ENCODE results near the gene GABRB1.

Gene GABRB1

DNA sequence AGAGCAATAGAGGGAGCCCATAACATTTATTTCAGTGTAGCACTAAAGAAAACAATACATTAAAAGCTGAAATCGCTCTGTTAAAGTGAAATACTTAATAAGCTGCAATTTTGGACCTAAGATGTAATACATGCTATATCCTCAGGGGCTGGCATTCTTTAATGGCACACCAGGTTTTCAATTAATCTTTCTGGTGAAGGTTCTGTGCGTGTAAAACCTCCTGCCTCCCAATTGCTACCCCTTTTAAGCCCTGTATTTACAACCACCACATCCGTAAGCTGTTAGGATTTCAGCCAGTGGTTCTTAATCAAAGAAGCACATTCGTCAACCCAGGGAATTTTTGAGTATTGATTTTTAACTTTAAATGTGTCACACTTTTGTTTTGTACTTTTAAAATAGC, 439.7 kb downstream of the GABRB1 start:
- DNase-seq, result no peak
- no peaks in the 10 kb centered on the region for H3K27me3 ChIP-seq (ENCODE audit: insufficient read depth, low read length)
- H2BK120ac ChIP-seq (ENCODE audit: insufficient read depth, low read length, poor library complexity), result peak overlapping the region; percentile 98
- no peak overlapping the region for H4K8ac ChIP-seq (ENCODE audit: low read depth, low read length)
- no peaks in the 10 kb centered on the region for H3K36me3 ChIP-seq (ENCODE audit: control insufficient read depth in 1 of 2, insufficient read depth in 2 of 2, low read length in 2 of 2)
- no peak overlapping the region for H2BK12ac ChIP-seq (ENCODE audit: low read length)
- no peak overlapping the region for H3K4me3 ChIP-seq (ENCODE audit: low read depth, low read length)
- no peak overlapping the region for H2AK5ac ChIP-seq (ENCODE audit: low read length)
- no peak overlapping the region for H3K9ac ChIP-seq (ENCODE audit: low read length)
- H4K12ac ChIP-seq (ENCODE audit: low read depth, low read length), result no peak overlapping the region
- peaks cover 21% of the 10 kb centered on the region for H3K79me1 ChIP-seq (ENCODE audit: low read length)
- peak overlapping the region; percentile 65 for H4K91ac ChIP-seq (ENCODE audit: low read depth, low read length)
- no peak overlapping the region for H3K23ac ChIP-seq (ENCODE audit: low read length)
- H2BK5ac ChIP-seq (ENCODE audit: low read depth, low read length, poor library complexity), result peak overlapping the region; percentile 93
- no peak overlapping the region for H3K18ac ChIP-seq (ENCODE audit: low read length)
- H3K4me2 ChIP-seq (ENCODE audit: low read length), result no peak overlapping the region
- no CpG with 5 or more reads among the region's 4 CpGs for WGBS (ENCODE audit: extremely low coverage, insufficient coverage, insufficient read length)
- H3K27ac ChIP-seq (ENCODE audit: low read depth, low read length), result peak overlapping the region; percentile 81
- H3K4me1 ChIP-seq (ENCODE audit: control insufficient read depth in 1 of 2, insufficient read depth in 2 of 2, low read length in 2 of 2), result peaks cover 5 to 8% of the 10 kb centered on the region in 2 experiments
- H3K4ac ChIP-seq (ENCODE audit: low read depth, low read length), result no peak overlapping the region
- H3K14ac ChIP-seq (ENCODE audit: low read length), result peak overlapping the region; percentile 96
- H3K79me2 ChIP-seq (ENCODE audit: control insufficient read depth, insufficient read depth, low read length, poor library complexity), result no peaks in the 10 kb centered on the region
- H3K9me3 ChIP-seq (ENCODE audit: insufficient read depth, low read depth, low read length), result no peaks in the 10 kb centered on the region
- no peak overlapping the region for H2AFZ ChIP-seq (ENCODE audit: insufficient read depth, low read length, poor library complexity)

GRCh38 chr4:47471591-47471990, 440.2 kb downstream of the GABRB1 start:
- Histone ChIP-seq H3K18ac (ENCODE audit: low read length) (no peak overlapping the region), H3K27me3 (ENCODE audit: insufficient read depth, low read length) (no peaks in the 10 kb centered on the region), H2BK120ac (ENCODE audit: insufficient read depth, low read length, poor library complexity) (peak overlapping the region; percentile 74), H3K4me2 (ENCODE audit: low read length) (no peak overlapping the region), H3K9me3 (ENCODE audit: insufficient read depth, low read depth, low read length) (no peaks in the 10 kb centered on the region), H2BK12ac (ENCODE audit: low read length) (no peak overlapping the region), H4K8ac (ENCODE audit: low read depth, low read length) (no peak overlapping the region), H3K4ac (ENCODE audit: low read depth, low read length) (no peak overlapping the region), H3K14ac (ENCODE audit: low read length) (peak overlapping the region; percentile 49), H4K91ac (ENCODE audit: low read depth, low read length) (peak overlapping the region; percentile 43), H2AK5ac (ENCODE audit: low read length) (no peak overlapping the region), H3K79me2 (ENCODE audit: control insufficient read depth, insufficient read depth, low read length, poor library complexity) (no peaks in the 10 kb centered on the region), H3K36me3 (ENCODE audit: control insufficient read depth in 1 of 2, insufficient read depth in 2 of 2, low read length in 2 of 2) (no peaks in the 10 kb centered on the region), H3K27ac (ENCODE audit: low read depth, low read length) (peak overlapping the region; percentile 87), H3K4me3 (ENCODE audit: low read depth, low read length) (no peak overlapping the region), H3K23ac (ENCODE audit: low read length) (no peak overlapping the region), H2AFZ (ENCODE audit: insufficient read depth, low read length, poor library complexity) (no peak overlapping the region), H4K12ac (ENCODE audit: low read depth, low read length) (no peak overlapping the region), H3K4me1 (ENCODE audit: control insufficient read depth in 1 of 2, insufficient read depth in 2 of 2, low read length in 2 of 2) (peaks cover 5% of the 10 kb centered on the region in 2 experiments), H3K9ac (ENCODE audit: low read length) (no peak overlapping the region), H2BK5ac (ENCODE audit: low read depth, low read length, poor library complexity) (peak overlapping the region; percentile 97), H3K79me1 (ENCODE audit: low read length) (peaks cover 21% of the 10 kb centered on the region)
- DNase-seq, result peak; percentile 56 to 94
- no CpG with 5 or more reads among the region's 2 CpGs for WGBS (ENCODE audit: extremely low coverage, insufficient coverage, insufficient read length)

DNA sequence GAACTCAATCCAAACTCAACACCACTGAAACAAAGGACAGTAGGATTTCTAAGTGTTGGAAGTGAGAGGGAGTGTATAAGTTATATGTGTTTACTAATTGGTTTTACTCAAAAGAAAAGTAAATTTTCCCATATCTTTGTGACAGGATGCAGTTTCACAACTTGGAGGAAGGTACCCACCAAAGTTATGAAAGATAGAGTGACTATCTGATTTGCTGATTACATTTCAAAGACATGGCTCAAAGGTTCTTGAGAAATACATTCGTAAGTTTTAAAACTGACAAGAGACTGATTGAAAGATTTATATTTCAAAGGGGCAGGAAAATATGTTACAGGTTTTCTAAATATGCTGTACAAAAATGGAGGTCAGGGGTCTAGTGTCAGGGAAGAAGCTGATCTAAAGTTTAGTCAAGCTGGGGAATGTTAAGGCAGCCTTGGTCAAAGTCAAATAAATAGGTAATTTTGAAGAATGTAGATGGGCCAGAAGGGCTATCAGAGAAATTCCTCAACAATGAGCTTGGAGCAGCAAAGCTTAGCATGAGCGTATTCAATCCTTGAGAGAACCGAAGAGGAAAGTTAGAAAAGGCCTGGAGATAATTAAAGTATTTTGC, 441.9 kb downstream of the GABRB1 start:
- no peak overlapping the region for H3K4me3 ChIP-seq (ENCODE audit: low read depth, low read length)
- no peak overlapping the region for H3K14ac ChIP-seq (ENCODE audit: low read length)
- H3K9ac ChIP-seq (ENCODE audit: low read length), result no peak overlapping the region
- H4K8ac ChIP-seq (ENCODE audit: low read depth, low read length), result no peak overlapping the region
- no peaks in the 10 kb centered on the region for H3K9me3 ChIP-seq (ENCODE audit: insufficient read depth, low read depth, low read length)
- H3K27ac ChIP-seq (ENCODE audit: low read depth, low read length), result peak overlapping the region; percentile 33
- H3K79me2 ChIP-seq (ENCODE audit: control insufficient read depth, insufficient read depth, low read length, poor library complexity), result no peaks in the 10 kb centered on the region
- H3K27me3 ChIP-seq (ENCODE audit: insufficient read depth, low read length), result no peaks in the 10 kb centered on the region
- no peak overlapping the region for H4K91ac ChIP-seq (ENCODE audit: low read depth, low read length)
- no peak overlapping the region for H3K23ac ChIP-seq (ENCODE audit: low read length)
- no peak overlapping the region for H2AK5ac ChIP-seq (ENCODE audit: low read length)
- peaks cover 17% of the 10 kb centered on the region for H3K79me1 ChIP-seq (ENCODE audit: low read length)
- no peak overlapping the region for H2AFZ ChIP-seq (ENCODE audit: insufficient read depth, low read length, poor library complexity)
- no peak overlapping the region for H2BK12ac ChIP-seq (ENCODE audit: low read length)
- peaks cover 5% of the 10 kb centered on the region in 2 experiments for H3K4me1 ChIP-seq (ENCODE audit: control insufficient read depth in 1 of 2, insufficient read depth in 2 of 2, low read length in 2 of 2)
- no peak overlapping the region for H2BK120ac ChIP-seq (ENCODE audit: insufficient read depth, low read length, poor library complexity)
- DNase-seq, result peak; percentile 48 to 92
- H3K36me3 ChIP-seq (ENCODE audit: control insufficient read depth in 1 of 2, insufficient read depth in 2 of 2, low read length in 2 of 2), result no peaks in the 10 kb centered on the region
- no peak overlapping the region for H3K18ac ChIP-seq (ENCODE audit: low read length)
- no peak overlapping the region for H3K4ac ChIP-seq (ENCODE audit: low read depth, low read length)
- no peak overlapping the region for H2BK5ac ChIP-seq (ENCODE audit: low read depth, low read length, poor library complexity)
- H3K4me2 ChIP-seq (ENCODE audit: low read length), result no peak overlapping the region
- no peak overlapping the region for H4K12ac ChIP-seq (ENCODE audit: low read depth, low read length)
- WGBS (ENCODE audit: extremely low coverage, insufficient coverage, insufficient read length), result no CpG with 5 or more reads among the region's 3 CpGs

GRCh38 chr4:47474799-47475198, 443.4 kb downstream of the GABRB1 start:
- no CpG with 5 or more reads among the region's 4 CpGs for WGBS (ENCODE audit: extremely low coverage, insufficient coverage, insufficient read length)
- Histone ChIP-seq H3K36me3 (ENCODE audit: control insufficient read depth in 1 of 2, insufficient read depth in 2 of 2, low read length in 2 of 2) (no peaks in the 10 kb centered on the region), H4K8ac (ENCODE audit: low read depth, low read length) (no peak overlapping the region), H3K9me3 (ENCODE audit: insufficient read depth, low read depth, low read length) (no peaks in the 10 kb centered on the region), H3K27me3 (ENCODE audit: insufficient read depth, low read length) (no peaks in the 10 kb centered on the region), H2BK5ac (ENCODE audit: low read depth, low read length, poor library complexity) (no peak overlapping the region), H3K18ac (ENCODE audit: low read length) (no peak overlapping the region), H4K91ac (ENCODE audit: low read depth, low read length) (no peak overlapping the region), H3K4me3 (ENCODE audit: low read depth, low read length) (no peak overlapping the region), H3K4ac (ENCODE audit: low read depth, low read length) (no peak overlapping the region), H3K23ac (ENCODE audit: low read length) (no peak overlapping the region), H4K12ac (ENCODE audit: low read depth, low read length) (no peak overlapping the region), H2BK120ac (ENCODE audit: insufficient read depth, low read length, poor library complexity) (peak overlapping the region; percentile 58), H3K4me1 (ENCODE audit: control insufficient read depth in 1 of 2, insufficient read depth in 2 of 2, low read length in 2 of 2) (peaks cover 5% of the 10 kb centered on the region in 2 experiments), H3K79me1 (ENCODE audit: low read length) (peaks cover 16% of the 10 kb centered on the region), H3K79me2 (ENCODE audit: control insufficient read depth, insufficient read depth, low read length, poor library complexity) (no peaks in the 10 kb centered on the region), H3K14ac (ENCODE audit: low read length) (no peak overlapping the region), H3K27ac (ENCODE audit: low read depth, low read length) (no peak overlapping the region), H3K9ac (ENCODE audit: low read length) (no peak overlapping the region), H2BK12ac (ENCODE audit: low read length) (no peak overlapping the region), H2AFZ (ENCODE audit: insufficient read depth, low read length, poor library complexity) (no peak overlapping the region), H3K4me2 (ENCODE audit: low read length) (no peak overlapping the region), H2AK5ac (ENCODE audit: low read length) (no peak overlapping the region)
- no peak for DNase-seq
